Measurements from ENCODE around the gene CIRBP.

CIRBP gene

GRCh38 chr19:1230783-1231489 lies 38.2 kb upstream of the CIRBP start:
- no peak for DNase-seq (ENCODE audit: low read depth, low spot score)

GRCh38 chr19:1231729-1232637 lies 37.1 kb upstream of the CIRBP start:
- no peak for DNase-seq (ENCODE audit: low read depth, low spot score)

GRCh38 chr19:1232652-1233072 lies 36.5 kb upstream of the CIRBP start:
- no peak for DNase-seq (ENCODE audit: low read depth, low spot score)

- no peak for DNase-seq (ENCODE audit: low read depth, low spot score)
Measured at GRCh38 chr19:1233115-1233667, 35.9 kb upstream of the CIRBP start.

- no peak for DNase-seq (ENCODE audit: low read depth, low spot score)
Measured at GRCh38 chr19:1234051-1234954, 34.8 kb upstream of the CIRBP start.

GRCh38 chr19:1234955-1235380 lies 34.2 kb upstream of the CIRBP start:
- DNase-seq (ENCODE audit: low read depth, low spot score): no peak

GRCh38 chr19:1235625-1236538 lies 33.2 kb upstream of the CIRBP start:
- no peak for DNase-seq (ENCODE audit: low read depth, low spot score)

- no peak for DNase-seq (ENCODE audit: low read depth, low spot score)
Measured at GRCh38 chr19:1236576-1236975, 32.6 kb upstream of the CIRBP start.

- no peak for DNase-seq (ENCODE audit: low read depth, low spot score)
Measured at GRCh38 chr19:1237027-1237659, 32.0 kb upstream of the CIRBP start.

- no peak for DNase-seq (ENCODE audit: low read depth, low spot score)
Measured at GRCh38 chr19:1237754-1238368, 31.3 kb upstream of the CIRBP start, which contains the start of gene CBARP. Gene CBARP (minus strand): TSS chr19:1238005. CDS start chr19:1236100, 1,905 bp downstream.

- no peak for DNase-seq (ENCODE audit: low read depth, low spot score)
Measured at GRCh38 chr19:1238369-1239303, 30.5 kb upstream of the CIRBP start.

GRCh38 chr19:1239420-1239795 lies 29.7 kb upstream of the CIRBP start:
- DNase-seq (ENCODE audit: low read depth, low spot score): no peak

GRCh38 chr19:1239796-1240737 lies 29.1 kb upstream of the CIRBP start:
- no peak for DNase-seq (ENCODE audit: low read depth, low spot score)

- DNase-seq (ENCODE audit: low read depth, low spot score): no peak
Measured at GRCh38 chr19:1240925-1241324, 28.2 kb upstream of the CIRBP start.

GRCh38 chr19:1241417-1242095 lies 27.6 kb upstream of the CIRBP start, which contains the start of gene ATP5F1D:
Gene ATP5F1D (plus strand): TSS chr19:1241751. CDS start chr19:1241851, 100 bp downstream.
- DNase-seq (ENCODE audit: low read depth, low spot score): no peak
